Middle frontal gyrus (tissue), 1 donor: ENCODE measurements around the gene GULP1.
"Not testable (repeated sequence)": the region's sequence is repeated elsewhere in the genome, so short reads cannot be mapped to it uniquely, and the experiment has no call there.

Experiments
- DNase-seq: peaks from one replicate; pipeline ENCODE4 v3.0.0-alpha.2; 2015; ENCODE audit warnings: low spot score; ENCODE audit errors: extremely low spot score

GULP1 gene

GRCh38 chr2:188292348-188293239, 920 bp downstream of the GULP1 start:
- DNase-seq: no peak

DNA sequence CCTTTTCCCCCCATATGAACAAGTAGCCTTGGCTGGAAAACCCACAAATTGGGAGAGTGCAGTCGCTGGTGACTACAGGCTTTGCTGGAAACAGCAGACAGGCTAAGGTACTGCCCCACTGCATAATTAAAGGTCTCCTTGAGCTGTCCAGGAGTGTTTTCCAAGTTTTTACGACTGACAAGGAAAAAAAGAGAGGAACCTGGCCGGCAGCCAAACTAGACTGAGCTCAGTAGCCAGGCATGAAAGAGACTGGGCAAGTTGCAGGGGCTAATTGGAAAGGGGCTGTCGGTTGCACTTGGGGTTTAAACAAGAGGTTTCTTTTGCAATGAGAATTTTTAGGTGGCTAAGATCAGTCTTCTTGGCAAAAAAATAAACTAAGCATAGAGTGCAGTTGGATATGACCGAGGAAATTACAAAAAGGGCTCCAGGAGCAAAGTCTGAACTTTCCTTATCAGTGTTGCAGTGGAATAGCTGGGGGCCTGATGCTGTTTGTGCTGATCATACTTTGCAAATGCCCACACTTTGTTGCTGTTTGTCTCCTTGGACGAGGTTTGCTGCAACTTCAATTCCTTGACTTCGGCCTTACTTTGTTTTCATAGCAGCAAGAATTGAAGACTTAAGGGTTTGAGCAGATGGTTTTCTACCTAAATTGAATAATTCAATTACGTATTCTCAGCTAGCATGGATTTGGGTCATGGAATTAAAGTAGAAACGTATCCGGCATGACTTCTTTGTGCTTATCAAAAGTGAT, 2.1 kb downstream of the GULP1 start:
- DNase-seq: peak; percentile 48

DNA sequence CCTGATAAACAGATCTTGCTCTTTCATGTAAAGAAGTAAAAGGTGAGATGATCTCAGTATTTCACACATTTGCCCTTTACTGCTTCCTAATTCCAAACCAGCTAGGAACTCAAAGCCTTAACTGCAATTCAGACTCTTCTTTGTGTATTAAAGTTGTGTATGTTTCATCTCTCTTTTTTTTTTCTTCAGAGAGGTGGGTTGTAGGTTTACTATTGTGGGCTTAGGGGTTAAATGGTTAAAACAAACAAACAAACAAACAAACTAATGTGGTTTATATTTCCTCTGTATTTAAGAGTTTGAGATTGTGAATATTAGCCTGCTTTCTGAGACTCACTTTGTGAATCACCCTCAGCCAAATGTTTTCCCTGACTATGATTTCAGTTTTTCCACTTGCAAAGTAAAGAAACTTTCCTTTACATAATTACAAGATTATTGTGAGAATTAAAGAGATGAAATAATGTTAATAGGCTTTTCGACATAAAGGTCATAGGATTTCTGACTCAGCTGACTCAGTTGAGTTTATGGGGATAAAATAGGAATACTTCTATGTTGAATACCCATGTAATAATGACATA, 2.8 kb downstream of the GULP1 start:
- DNase-seq: no peak

GRCh38 chr2:188295067-188295685, 3.5 kb downstream of the GULP1 start:
- DNase-seq: no peak

- no peak for DNase-seq
Observed at GRCh38 chr2:188297978-188298377, 6.3 kb downstream of the GULP1 start.

GRCh38 chr2:188298937-188299371, 7.3 kb downstream of the GULP1 start:
- DNase-seq: not testable (repeated sequence)

DNA sequence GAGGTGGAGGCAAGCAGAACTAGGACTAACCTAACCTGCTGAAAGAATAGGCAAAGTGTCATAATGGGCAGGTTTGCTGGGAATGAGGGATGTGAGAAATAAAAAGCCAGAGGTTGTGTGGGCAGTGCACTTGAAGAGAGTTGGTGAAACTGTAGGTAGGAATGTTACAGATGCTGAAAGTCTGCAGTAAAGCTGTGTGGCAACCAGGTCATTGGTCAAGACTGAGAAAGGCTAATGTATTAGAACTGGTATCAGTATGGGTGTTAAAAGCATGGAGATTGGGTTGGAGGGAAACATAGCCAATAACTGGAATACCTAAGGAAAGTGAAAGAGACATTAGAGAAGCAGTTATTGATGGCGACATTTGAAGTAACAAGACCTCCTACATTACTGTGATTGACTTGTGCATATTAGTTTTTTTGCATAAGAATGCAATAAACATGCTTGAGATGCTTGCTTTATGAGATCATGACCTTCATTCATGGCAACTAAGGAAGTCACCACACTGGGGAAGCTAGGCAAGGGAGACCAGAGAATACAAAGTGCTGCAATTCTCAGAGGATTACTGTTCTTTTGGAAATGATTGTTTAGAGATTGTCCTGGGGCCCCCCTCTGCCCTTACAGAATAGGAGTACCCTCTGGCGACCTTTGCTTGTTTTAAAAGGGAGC, 11.8 kb downstream of the GULP1 start:
- no peak for DNase-seq

GRCh38 chr2:188305271-188305670, 13.6 kb downstream of the GULP1 start:
- DNase-seq: no peak

DNA sequence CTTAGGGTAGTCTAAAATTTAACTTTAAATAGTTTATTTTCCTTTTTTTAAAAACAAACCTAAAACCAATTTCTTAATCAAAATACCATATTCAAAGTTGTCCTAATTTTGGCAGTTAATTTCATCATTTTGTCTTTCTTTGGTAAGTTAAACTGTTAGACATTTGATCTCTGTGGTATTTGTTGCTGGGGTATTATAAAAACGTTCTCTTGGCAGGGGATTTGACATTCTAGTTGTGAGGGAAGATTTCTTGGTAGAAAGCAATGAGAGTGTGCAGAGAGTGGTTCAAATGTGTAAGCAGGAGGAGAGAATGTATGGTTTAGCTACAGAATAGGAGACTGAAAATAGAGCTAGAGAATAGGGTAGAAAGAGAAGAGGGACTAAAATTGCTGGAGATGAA, 14.6 kb downstream of the GULP1 start:
- DNase-seq: no peak

- DNase-seq: no peak
Observed at GRCh38 chr2:188307850-188308283, 16.2 kb downstream of the GULP1 start.

- no peak for DNase-seq
Observed at GRCh38 chr2:188308483-188308882, 16.8 kb downstream of the GULP1 start.

- DNase-seq: no peak
Observed at GRCh38 chr2:188309364-188309763, 17.7 kb downstream of the GULP1 start.

DNA sequence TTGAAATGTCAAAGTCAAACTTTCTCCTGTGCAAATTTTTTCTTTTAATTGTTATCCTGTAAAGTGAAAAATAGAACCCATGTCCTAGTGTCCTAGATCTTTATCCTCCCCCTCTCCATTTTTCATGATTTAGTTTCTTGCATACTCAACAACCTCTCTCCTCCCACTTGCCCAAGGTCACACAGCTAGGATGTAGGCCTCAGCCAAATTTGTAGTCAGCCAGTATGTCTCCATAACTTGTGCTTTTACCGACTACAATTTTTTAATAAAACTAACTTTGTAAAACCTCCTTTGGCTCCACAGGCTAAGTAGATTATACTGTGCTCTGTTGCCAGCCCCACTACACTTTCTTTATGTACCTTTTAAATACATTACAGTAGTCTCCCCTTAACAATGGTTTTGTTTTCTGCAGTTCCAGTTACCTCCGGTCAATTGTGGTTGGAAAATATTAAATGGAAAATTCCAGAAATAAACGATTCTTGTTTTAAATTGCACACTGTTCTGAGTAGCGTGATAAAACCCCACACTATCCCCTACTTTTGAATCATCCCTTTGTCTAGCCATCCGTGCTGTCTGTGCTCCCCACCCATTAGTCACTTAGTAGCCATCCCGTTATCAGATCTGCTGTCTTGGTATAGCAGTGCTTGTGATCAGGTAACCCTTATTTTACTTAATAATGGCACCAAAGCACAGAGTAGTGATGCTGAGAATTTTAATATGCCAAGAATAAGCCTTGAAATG, 22.8 kb downstream of the GULP1 start:
- DNase-seq: no peak

GRCh38 chr2:188315750-188316149, 24.1 kb downstream of the GULP1 start:
- DNase-seq: no peak

DNA sequence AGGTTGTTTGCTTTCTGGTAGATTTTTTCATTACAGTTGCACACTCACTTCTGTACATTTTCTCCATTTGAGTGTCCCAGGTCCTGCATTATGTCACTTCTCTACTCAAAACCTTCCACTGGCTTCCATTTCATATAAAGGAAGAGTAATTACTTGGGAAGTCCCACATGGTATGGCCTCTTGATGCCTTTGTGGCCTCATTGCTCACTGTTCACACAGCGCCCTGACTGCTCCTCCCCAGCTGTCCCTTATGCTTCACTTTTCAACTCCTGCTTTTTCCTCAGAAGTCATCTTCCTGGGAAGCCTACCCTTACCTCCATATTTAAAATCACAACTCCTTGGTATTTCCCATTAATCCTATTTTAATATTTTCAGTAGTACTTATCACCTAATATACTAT, 24.7 kb downstream of the GULP1 start:
- no peak for DNase-seq

DNA sequence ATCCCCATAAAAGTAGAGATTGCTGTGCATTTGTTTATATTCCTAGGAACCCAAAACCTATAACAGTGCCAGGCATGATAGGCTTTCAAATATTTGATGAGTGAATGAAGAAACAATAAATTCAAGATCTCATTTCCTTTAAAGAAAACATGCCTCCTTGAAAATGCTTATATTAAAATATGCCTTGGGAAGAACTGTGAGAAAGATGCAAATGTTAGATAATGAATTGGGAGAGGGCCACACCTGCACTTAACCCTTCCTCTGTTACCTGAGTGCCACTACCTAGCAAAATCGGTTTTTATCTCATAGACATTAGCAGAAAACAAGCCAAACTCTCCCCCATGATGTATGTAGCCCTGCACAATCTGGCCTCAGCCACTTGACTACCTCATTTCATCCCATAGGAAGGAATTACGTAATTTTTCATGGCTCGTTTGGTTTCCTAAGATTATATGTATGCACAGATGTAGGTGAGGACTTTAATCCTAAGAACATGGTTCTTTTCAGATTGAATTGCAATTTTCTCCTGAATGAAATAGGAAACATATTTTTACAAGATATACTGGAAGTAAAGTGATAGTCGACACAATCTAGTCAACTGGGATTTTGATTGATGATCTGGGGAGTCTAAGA, 25.2 kb downstream of the GULP1 start:
- DNase-seq: no peak

- DNase-seq: no peak
Observed at GRCh38 chr2:188318161-188318749, 26.6 kb downstream of the GULP1 start.

DNA sequence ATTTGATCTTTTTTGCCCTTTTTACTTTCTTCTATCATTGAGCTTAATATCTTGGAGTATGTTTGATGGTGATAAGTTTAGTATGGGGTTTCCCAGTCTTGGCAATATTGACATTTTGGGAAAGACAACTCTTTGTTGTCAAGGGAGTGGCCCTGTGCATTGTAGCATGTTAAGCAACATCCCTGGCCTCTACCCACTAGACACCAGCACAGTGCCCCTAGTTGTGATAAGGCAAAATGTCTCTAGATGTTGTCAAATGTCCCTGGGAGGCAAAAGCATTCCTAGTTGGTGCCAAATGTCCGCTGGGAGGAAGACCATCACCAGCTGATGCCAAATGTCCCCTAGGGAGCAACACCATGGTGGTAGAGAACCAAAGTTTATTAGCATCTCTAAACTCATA, 28.2 kb downstream of the GULP1 start:
- DNase-seq: no peak

DNA sequence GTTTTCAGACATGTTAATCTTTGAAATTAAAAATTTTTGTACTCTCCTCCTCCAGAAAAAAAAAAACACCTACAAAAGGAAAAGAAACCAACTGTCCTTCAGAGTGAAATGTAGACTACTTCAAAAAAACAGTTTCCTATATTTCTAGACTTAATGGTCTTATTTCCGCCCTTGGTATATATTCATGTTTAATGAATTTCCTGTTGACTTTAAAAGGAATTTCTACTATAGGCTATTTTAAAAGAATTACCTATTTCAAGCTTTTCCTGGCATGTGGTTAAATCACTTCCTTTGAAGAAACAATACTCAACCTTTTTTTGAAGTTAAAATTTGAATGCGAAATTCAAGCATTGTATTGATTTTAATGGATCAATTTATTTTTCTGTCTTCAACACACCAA, 29.2 kb downstream of the GULP1 start:
- no peak for DNase-seq
